Activated naive CD4-positive, alpha-beta T cell treated with anti-CD3 and anti-CD28 coated beads, Interleukin-2, amount 50 U/mL, for 24 hours (primary cell): ENCODE data around the gene RNF19B.
"Not testable (repeated sequence)": the region's sequence is repeated elsewhere in the genome, so short reads cannot be mapped to it uniquely, and the experiment has no call there.

Experiments used
- H3K27ac Mint-ChIP-seq: one replicate; pipeline ENCODE4 v1.8.0; 2021; ENCODE audit warnings: mild to moderate bottlenecking, mixed read lengths
- H3K27me3 Mint-ChIP-seq: one replicate; pipeline ENCODE4 v1.8.0; 2021; ENCODE audit warnings: mixed read lengths
- H3K36me3 Mint-ChIP-seq: one replicate; pipeline ENCODE4 v1.8.0; 2021; ENCODE audit warnings: mixed read lengths
- H3K4me1 Mint-ChIP-seq: one replicate; pipeline ENCODE4 v1.8.0; 2021; ENCODE audit warnings: mixed read lengths
- H3K4me3 Mint-ChIP-seq: one replicate; pipeline ENCODE4 v1.8.0; 2021; ENCODE audit warnings: mild to moderate bottlenecking, mixed read lengths
- H3K9me3 Mint-ChIP-seq: one replicate; pipeline ENCODE4 v1.8.0; 2021; ENCODE audit warnings: mixed read lengths

RNF19B gene

DNA sequence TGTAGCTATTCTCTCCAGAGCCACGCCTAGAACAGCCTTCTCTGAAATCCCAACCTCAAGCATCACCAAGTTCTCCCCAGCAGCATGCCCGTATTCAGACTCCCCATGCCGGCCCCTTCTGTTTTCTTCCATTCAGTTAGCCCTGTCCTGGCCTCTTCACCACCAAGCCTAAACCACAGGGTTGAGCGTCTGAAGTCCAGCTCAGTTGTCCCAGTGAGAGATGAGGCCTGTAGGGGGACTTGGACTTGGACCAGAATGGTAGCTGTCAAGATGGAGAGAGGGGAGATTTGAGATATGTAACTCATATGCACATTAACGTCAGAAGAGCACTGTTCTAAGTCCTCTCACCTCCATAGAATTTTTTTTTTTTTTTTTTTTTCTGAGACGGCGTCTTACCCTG lies 58.0 kb downstream of the RNF19B start:
- H3K27me3 Mint-ChIP-seq = peaks cover 10% of the 10 kb centered on the region
- H3K4me1 Mint-ChIP-seq = peaks cover 4% of the 10 kb centered on the region
- no peak overlapping the region for H3K27ac Mint-ChIP-seq
- no peaks in the 10 kb centered on the region for H3K36me3 Mint-ChIP-seq
- H3K4me3 Mint-ChIP-seq = no peak overlapping the region
- no peaks in the 10 kb centered on the region for H3K9me3 Mint-ChIP-seq

- not testable (repeated sequence) for H3K27ac Mint-ChIP-seq, H3K9me3 Mint-ChIP-seq
Observed at GRCh38 chr1:32905588-32905987, 59.0 kb downstream of the RNF19B start.

DNA sequence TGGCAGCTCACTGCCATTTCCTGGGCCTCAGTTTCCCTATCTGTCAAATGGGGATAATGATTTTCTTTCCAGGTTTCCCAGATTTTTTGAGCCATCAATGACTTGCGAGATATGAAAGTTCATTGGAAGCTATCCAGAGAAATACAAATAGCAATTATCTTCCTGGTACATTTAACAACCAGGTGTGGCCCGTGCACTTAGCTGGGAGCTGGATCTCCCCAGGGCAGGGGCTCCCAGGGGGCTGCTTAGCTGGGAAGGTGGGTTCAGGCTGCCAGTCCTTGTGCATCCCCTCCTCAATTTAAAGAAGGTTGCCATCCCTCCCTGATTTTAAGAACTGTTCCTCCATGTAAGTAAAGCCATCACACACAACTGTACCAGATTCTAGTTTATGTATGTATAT lies 59.8 kb downstream of the RNF19B start:
- Mint-ChIP-seq H3K36me3 (no peaks in the 10 kb centered on the region), H3K9me3 (no peaks in the 10 kb centered on the region), H3K27ac (no peak overlapping the region), H3K27me3 (peaks cover 16% of the 10 kb centered on the region), H3K4me3 (no peak overlapping the region), H3K4me1 (peaks cover 9% of the 10 kb centered on the region)

More at GRCh38 chr1:32905588-32905987, 59.0 kb downstream of the RNF19B start:
- peaks cover 13% of the 10 kb centered on the region for H3K27me3 Mint-ChIP-seq
- H3K4me3 Mint-ChIP-seq, H3K4me1 Mint-ChIP-seq, H3K36me3 Mint-ChIP-seq: not testable (repeated sequence)

GRCh38 chr1:32903991-32904785 lies 60.4 kb downstream of the RNF19B start:
- H3K36me3 Mint-ChIP-seq = no peaks in the 10 kb centered on the region
- H3K27ac Mint-ChIP-seq = no peak overlapping the region
- H3K27me3 Mint-ChIP-seq = peaks cover 20% of the 10 kb centered on the region
- no peaks in the 10 kb centered on the region for H3K9me3 Mint-ChIP-seq
- peaks cover 9% of the 10 kb centered on the region for H3K4me1 Mint-ChIP-seq
- H3K4me3 Mint-ChIP-seq = no peak overlapping the region

- H3K9me3 Mint-ChIP-seq = no peaks in the 10 kb centered on the region
- H3K4me1 Mint-ChIP-seq = peaks cover 9% of the 10 kb centered on the region
- H3K27ac Mint-ChIP-seq = no peak overlapping the region
- H3K36me3 Mint-ChIP-seq = no peaks in the 10 kb centered on the region
- H3K4me3 Mint-ChIP-seq = peak overlapping the region; percentile 76
- H3K27me3 Mint-ChIP-seq = peaks cover 26% of the 10 kb centered on the region
Observed at GRCh38 chr1:32902535-32902920, 62.1 kb downstream of the RNF19B start.

DNA sequence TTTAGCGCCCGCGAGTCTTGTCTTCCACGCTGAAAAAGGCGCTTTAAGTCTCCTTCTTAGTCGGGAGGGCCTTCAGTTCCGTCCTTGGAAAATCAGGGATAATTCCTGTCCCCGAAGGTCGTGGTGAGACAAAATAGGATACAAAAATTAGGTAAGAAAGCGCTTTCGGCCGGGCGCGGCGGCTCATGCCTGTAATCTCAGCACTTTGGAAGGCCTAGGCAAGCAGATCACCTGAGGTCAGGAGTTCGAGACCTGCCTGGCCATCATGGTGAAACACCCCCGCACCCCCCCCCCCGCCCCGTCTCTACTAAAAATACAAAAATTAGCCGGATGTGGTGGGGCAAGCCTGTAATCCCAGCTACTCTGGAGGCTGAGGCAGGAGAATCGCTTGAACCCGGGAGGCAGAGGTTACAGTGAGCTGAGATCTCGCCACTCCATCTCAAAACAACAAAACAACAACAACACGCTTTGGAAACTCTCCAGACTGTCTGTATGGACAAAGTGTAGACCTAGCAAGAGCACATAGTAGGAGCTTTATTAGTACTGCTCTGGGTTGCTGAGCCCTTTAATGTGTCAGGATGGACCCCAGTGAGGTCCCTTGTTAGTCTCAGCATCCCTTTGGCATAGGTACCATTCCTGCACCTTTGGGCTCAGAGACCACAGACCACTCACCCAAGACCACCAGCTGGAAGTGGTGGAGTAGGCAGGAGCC lies 62.6 kb downstream of the RNF19B start:
- Mint-ChIP-seq H3K4me3 (peak overlapping the region; percentile 81), H3K9me3 (no peaks in the 10 kb centered on the region), H3K4me1 (peaks cover 9% of the 10 kb centered on the region), H3K27me3 (peaks cover 29% of the 10 kb centered on the region), H3K27ac (no peak overlapping the region), H3K36me3 (no peaks in the 10 kb centered on the region)

DNA sequence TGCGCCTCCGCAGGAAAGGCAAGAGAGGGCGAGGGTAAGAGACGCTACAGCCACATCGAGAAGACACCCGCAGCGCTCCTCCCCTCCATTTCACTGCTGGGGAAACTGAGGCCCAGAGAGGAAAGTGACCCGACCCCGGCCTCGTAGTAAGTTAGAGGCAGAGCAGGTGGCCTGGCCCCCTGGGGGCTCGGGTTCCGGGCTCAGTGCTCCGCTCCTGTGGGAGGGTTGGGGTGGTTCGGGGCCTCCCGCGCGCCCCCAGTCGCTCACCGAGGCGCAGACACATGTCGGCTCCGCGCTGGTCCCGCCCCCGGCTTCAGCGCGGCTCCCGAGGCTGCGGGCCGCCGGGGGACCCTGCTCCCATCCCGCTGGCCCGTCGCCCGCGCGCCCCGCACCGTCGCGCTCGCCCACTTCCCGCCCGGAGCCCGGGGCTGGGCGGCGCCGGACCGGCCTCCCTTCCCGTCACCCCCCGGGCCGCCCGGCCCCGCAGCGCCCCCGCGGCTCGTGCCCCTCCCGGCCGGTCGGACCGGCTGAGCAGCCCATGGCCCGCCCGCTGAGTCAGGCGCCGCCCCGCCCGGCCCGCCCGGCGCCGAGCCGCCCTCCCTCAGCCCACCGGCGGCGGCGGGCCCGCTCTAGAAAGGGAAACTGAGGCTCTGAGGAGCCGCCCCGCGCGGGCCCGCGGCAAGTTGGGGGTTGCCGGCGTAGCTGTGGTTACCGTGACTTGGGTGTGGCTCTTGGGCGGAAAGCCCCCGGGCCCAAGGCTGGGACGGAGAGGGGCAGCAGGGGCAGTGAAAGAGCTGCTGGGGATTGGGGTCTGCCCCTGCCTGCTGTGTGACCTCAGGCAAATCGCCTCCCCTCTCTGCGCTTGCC lies 63.4 kb downstream of the RNF19B start, which contains the start of gene TMEM54:
TMEM54 (minus strand) TSS at position 434 of the 867 bp plus-strand sequence; CDS start at position 283, 151 bp downstream.
- peaks cover 29% of the 10 kb centered on the region for H3K27me3 Mint-ChIP-seq
- peaks cover 9% of the 10 kb centered on the region for H3K4me1 Mint-ChIP-seq
- H3K9me3 Mint-ChIP-seq = no peaks in the 10 kb centered on the region
- no peaks in the 10 kb centered on the region for H3K36me3 Mint-ChIP-seq
- peak within 1 kb of the TSS; percentile 81 for H3K4me3 Mint-ChIP-seq
- H3K27ac Mint-ChIP-seq = no peak within 1 kb of the TSS

GRCh38 chr1:32900371-32900955 lies 64.1 kb downstream of the RNF19B start:
- Mint-ChIP-seq H3K36me3 (no peaks in the 10 kb centered on the region), H3K27me3 (peaks cover 32% of the 10 kb centered on the region), H3K27ac (no peak overlapping the region), H3K9me3 (no peaks in the 10 kb centered on the region), H3K4me1 (peaks cover 9% of the 10 kb centered on the region), H3K4me3 (peak overlapping the region; percentile 77)

- Mint-ChIP-seq H3K9me3 (no peaks in the 10 kb centered on the region), H3K27ac (no peak overlapping the region), H3K4me1 (peaks cover 9% of the 10 kb centered on the region)
Observed at GRCh38 chr1:32899586-32900296, 64.9 kb downstream of the RNF19B start.

GRCh38 chr1:32898958-32899357 lies 65.7 kb downstream of the RNF19B start:
- Mint-ChIP-seq H3K27ac (no peak overlapping the region), H3K9me3 (no peaks in the 10 kb centered on the region), H3K4me3 (no peak overlapping the region), H3K36me3 (no peaks in the 10 kb centered on the region), H3K27me3 (peaks cover 32% of the 10 kb centered on the region), H3K4me1 (peaks cover 9% of the 10 kb centered on the region)

More at GRCh38 chr1:32899586-32900296, 64.9 kb downstream of the RNF19B start:
- Mint-ChIP-seq H3K36me3 (no peaks in the 10 kb centered on the region), H3K4me3 (no peak overlapping the region), H3K27me3 (peaks cover 32% of the 10 kb centered on the region)

GRCh38 chr1:32898056-32898455 lies 66.6 kb downstream of the RNF19B start:
- H3K4me3 Mint-ChIP-seq = no peak overlapping the region
- no peak overlapping the region for H3K27ac Mint-ChIP-seq
- H3K27me3 Mint-ChIP-seq = peaks cover 31% of the 10 kb centered on the region

DNA sequence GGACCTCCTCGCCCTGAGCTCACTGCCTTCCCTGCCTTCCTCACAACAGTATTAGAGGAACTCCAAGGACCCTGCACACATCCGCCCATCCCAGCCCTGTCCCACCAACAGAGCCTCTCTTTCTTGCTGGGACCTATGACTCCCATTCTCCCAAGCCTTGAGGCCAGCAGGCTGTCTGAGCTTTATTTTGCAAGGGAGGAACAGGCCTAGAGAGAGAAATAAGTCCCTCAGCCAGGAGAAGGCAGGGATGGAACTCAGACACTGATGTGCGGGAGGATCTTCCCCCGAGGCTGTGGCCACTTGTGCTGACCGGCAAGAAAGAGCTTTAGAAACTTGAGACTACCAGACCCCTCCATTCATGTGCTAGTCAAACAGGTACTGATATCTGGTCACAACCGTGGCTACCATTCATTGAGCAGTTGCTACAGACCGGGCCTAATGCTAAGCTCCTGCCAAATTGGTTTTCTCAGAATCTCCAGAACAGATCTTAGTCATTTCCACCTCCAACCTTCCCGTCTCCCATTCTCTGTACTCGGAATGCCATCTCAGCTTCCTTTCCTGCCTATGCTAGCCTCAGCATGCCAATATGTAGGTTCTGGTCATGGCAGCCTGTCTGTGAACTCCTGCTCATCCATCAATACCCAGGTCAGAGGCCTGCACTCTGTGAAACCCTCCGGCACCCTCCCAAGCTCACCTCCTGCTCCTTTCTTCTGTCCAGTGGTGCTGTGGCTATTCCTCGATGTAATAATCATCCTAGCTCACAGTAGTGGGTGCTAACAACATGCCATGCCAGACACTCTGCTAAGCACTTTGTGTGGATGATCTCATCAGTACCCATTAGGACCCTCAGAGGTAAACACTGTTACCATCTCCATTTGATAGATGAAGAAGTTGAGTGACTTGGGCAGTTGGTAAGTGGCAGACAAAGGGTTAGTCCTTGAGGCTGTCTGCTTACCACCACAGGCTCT lies 67.2 kb downstream of the RNF19B start:
- Mint-ChIP-seq H3K27me3 (peaks cover 31% of the 10 kb centered on the region), H3K9me3 (no peaks in the 10 kb centered on the region)

More at GRCh38 chr1:32898056-32898455, 66.6 kb downstream of the RNF19B start:
- Mint-ChIP-seq H3K36me3 (no peaks in the 10 kb centered on the region), H3K9me3 (no peaks in the 10 kb centered on the region), H3K4me1 (peaks cover 9% of the 10 kb centered on the region)

GRCh38 chr1:32896451-32896850 lies 68.2 kb downstream of the RNF19B start:
- H3K27me3 Mint-ChIP-seq = peaks cover 34% of the 10 kb centered on the region
- H3K27ac Mint-ChIP-seq = no peak overlapping the region
- H3K36me3 Mint-ChIP-seq = no peaks in the 10 kb centered on the region
- H3K4me1 Mint-ChIP-seq = peaks cover 14% of the 10 kb centered on the region
- no peak overlapping the region for H3K4me3 Mint-ChIP-seq
- no peaks in the 10 kb centered on the region for H3K9me3 Mint-ChIP-seq

More for the DNA sequence above, 67.2 kb downstream of the RNF19B start:
- H3K27ac Mint-ChIP-seq = no peak overlapping the region
- H3K4me3 Mint-ChIP-seq = no peak overlapping the region
- no peaks in the 10 kb centered on the region for H3K36me3 Mint-ChIP-seq
- H3K4me1 Mint-ChIP-seq = peaks cover 13% of the 10 kb centered on the region
